Hindlimb muscle (tissue), 1 donor: ENCODE data around the gene SLC15A5. TPM values are rescaled to one million over a fixed set of nuclear protein-coding genes. Genes with fewer than 3 reads are reported as not detected.

Experiments
- DNase-seq: peaks from one replicate; pipeline ENCODE4 v3.0.0-alpha.2; 2013
- polyA plus RNA-seq: library from polyadenylated mRNA; unstranded; fragments of 120-200 nt; gene quantifications from one replicate; pipeline ENCODE4 v1.2.1, GENCODE V29; 2013; ENCODE audit not compliant: insufficient read length

Gene SLC15A5
- not detected for polyA plus RNA-seq

- DNase-seq = no peak
Observed at GRCh38 chr12:16277585-16277984, at the start of gene SLC15A5. SLC15A5 (minus strand) TSS chr12:16277685; CDS start chr12:16277685, 0 bp downstream.

- no peak for DNase-seq
Observed at GRCh38 chr12:16325426-16325825, 47.9 kb upstream of the SLC15A5 start.

- DNase-seq = no peak
Observed at GRCh38 chr12:16324772-16325171, 47.3 kb upstream of the SLC15A5 start.

GRCh38 chr12:16324272-16324671, 46.8 kb upstream of the SLC15A5 start:
- DNase-seq = no peak

GRCh38 chr12:16323638-16324037, 46.2 kb upstream of the SLC15A5 start:
- DNase-seq = no peak

GRCh38 chr12:16323010-16323409, 45.5 kb upstream of the SLC15A5 start:
- DNase-seq = no peak

GRCh38 chr12:16310934-16311333, 33.4 kb upstream of the SLC15A5 start:
- no peak for DNase-seq

GRCh38 chr12:16307856-16308475, 30.5 kb upstream of the SLC15A5 start:
- DNase-seq = no peak

- DNase-seq = no peak
Observed at GRCh38 chr12:16303939-16304338, 26.5 kb upstream of the SLC15A5 start.

GRCh38 chr12:16300736-16301135, 23.3 kb upstream of the SLC15A5 start:
- peak; percentile 90 for DNase-seq

- DNase-seq = no peak
Observed at GRCh38 chr12:16300122-16300521, 22.6 kb upstream of the SLC15A5 start.

GRCh38 chr12:16299403-16299802, 21.9 kb upstream of the SLC15A5 start:
- DNase-seq = peak; percentile 51

- DNase-seq = no peak
Observed at GRCh38 chr12:16297521-16297920, 20.0 kb upstream of the SLC15A5 start.

GRCh38 chr12:16294376-16294956, 17.0 kb upstream of the SLC15A5 start:
- no peak for DNase-seq

GRCh38 chr12:16291032-16291431, 13.5 kb upstream of the SLC15A5 start:
- DNase-seq = no peak

- DNase-seq = no peak
Observed at GRCh38 chr12:16285586-16285985, 8.1 kb upstream of the SLC15A5 start.

GRCh38 chr12:16282978-16283377, 5.5 kb upstream of the SLC15A5 start:
- no peak for DNase-seq

GRCh38 chr12:16282081-16282480, 4.6 kb upstream of the SLC15A5 start:
- DNase-seq = no peak

- peak; percentile 63 for DNase-seq
Observed at GRCh38 chr12:16281157-16281556, 3.7 kb upstream of the SLC15A5 start.

GRCh38 chr12:16272222-16272621, 5.3 kb downstream of the SLC15A5 start:
- no peak for DNase-seq

GRCh38 chr12:16271062-16271461, 6.4 kb downstream of the SLC15A5 start:
- no peak for DNase-seq

GRCh38 chr12:16269946-16270345, 7.5 kb downstream of the SLC15A5 start:
- DNase-seq = no peak

GRCh38 chr12:16266085-16266484, 11.4 kb downstream of the SLC15A5 start:
- DNase-seq = no peak

GRCh38 chr12:16261944-16262475, 15.5 kb downstream of the SLC15A5 start:
- no peak for DNase-seq
